Measurements from ENCODE around the gene LCN10. TPM values are rescaled to one million over a fixed set of nuclear protein-coding genes. Genes with fewer than 3 reads are reported as not detected.

LCN10 gene
- total RNA-seq, 1 donor from 2014 or later: not detected

- Mint-ChIP-seq H3K36me3 (ENCODE audit: unreplicated experiment) (no peaks in the 10 kb centered on the region), H3K27ac (ENCODE audit: unreplicated experiment) (no peak overlapping the region), H3K4me3 (ENCODE audit: unreplicated experiment) (no peak overlapping the region), H3K27me3 (ENCODE audit: unreplicated experiment) (peaks cover 37% of the 10 kb centered on the region), H3K4me1 (ENCODE audit: unreplicated experiment) (no peaks in the 10 kb centered on the region), H3K9me3 (ENCODE audit: unreplicated experiment) (peaks cover 4% of the 10 kb centered on the region)
- DNase-seq (ENCODE audit: extremely low spot score, unreplicated experiment): no peak
- TF ChIP-seq CTCF (IDR thresholded peaks at IDR 0.05): no peak
Measured at GRCh38 chr9:136775191-136775590, 32.5 kb upstream of the LCN10 start.

GRCh38 chr9:136774416-136775045 lies 31.8 kb upstream of the LCN10 start:
- H3K36me3 Mint-ChIP-seq (ENCODE audit: unreplicated experiment): no peaks in the 10 kb centered on the region
- H3K27ac Mint-ChIP-seq (ENCODE audit: unreplicated experiment): no peak overlapping the region
- peaks cover 1% of the 10 kb centered on the region for H3K4me1 Mint-ChIP-seq (ENCODE audit: unreplicated experiment)
- H3K9me3 Mint-ChIP-seq (ENCODE audit: unreplicated experiment): peaks cover 4% of the 10 kb centered on the region
- no peak overlapping the region for H3K4me3 Mint-ChIP-seq (ENCODE audit: unreplicated experiment)
- no peak for DNase-seq (ENCODE audit: extremely low spot score, unreplicated experiment)
- TF ChIP-seq CTCF (IDR thresholded peaks at IDR 0.05): no peak
- H3K27me3 Mint-ChIP-seq (ENCODE audit: unreplicated experiment): peaks cover 31% of the 10 kb centered on the region

GRCh38 chr9:136773386-136774044 lies 30.8 kb upstream of the LCN10 start:
- TF ChIP-seq CTCF (IDR thresholded peaks at IDR 0.05): no peak
- Mint-ChIP-seq H3K4me1 (ENCODE audit: unreplicated experiment) (peaks cover 1% of the 10 kb centered on the region), H3K27me3 (ENCODE audit: unreplicated experiment) (peaks cover 21% of the 10 kb centered on the region), H3K36me3 (ENCODE audit: unreplicated experiment) (no peaks in the 10 kb centered on the region), H3K4me3 (ENCODE audit: unreplicated experiment) (no peak overlapping the region), H3K9me3 (ENCODE audit: unreplicated experiment) (peaks cover 4% of the 10 kb centered on the region), H3K27ac (ENCODE audit: unreplicated experiment) (no peak overlapping the region)
- DNase-seq (ENCODE audit: extremely low spot score, unreplicated experiment): no peak

GRCh38 chr9:136771907-136772415 lies 29.2 kb upstream of the LCN10 start:
- Mint-ChIP-seq H3K9me3 (ENCODE audit: unreplicated experiment) (peaks cover 4% of the 10 kb centered on the region), H3K36me3 (ENCODE audit: unreplicated experiment) (no peaks in the 10 kb centered on the region), H3K4me1 (ENCODE audit: unreplicated experiment) (peaks cover 1% of the 10 kb centered on the region), H3K27me3 (ENCODE audit: unreplicated experiment) (peaks cover 11% of the 10 kb centered on the region), H3K4me3 (ENCODE audit: unreplicated experiment) (no peak overlapping the region), H3K27ac (ENCODE audit: unreplicated experiment) (no peak overlapping the region)
- DNase-seq (ENCODE audit: extremely low spot score, unreplicated experiment): no peak
- TF ChIP-seq CTCF (IDR thresholded peaks at IDR 0.05): no peak

- Mint-ChIP-seq H3K9me3 (ENCODE audit: unreplicated experiment) (peaks cover 4% of the 10 kb centered on the region), H3K27ac (ENCODE audit: unreplicated experiment) (no peak overlapping the region), H3K4me1 (ENCODE audit: unreplicated experiment) (peaks cover 3% of the 10 kb centered on the region), H3K27me3 (ENCODE audit: unreplicated experiment) (peaks cover 6% of the 10 kb centered on the region), H3K36me3 (ENCODE audit: unreplicated experiment) (no peaks in the 10 kb centered on the region), H3K4me3 (ENCODE audit: unreplicated experiment) (no peak overlapping the region)
- no peak for DNase-seq (ENCODE audit: extremely low spot score, unreplicated experiment)
- peak; percentile 50 for TF ChIP-seq CTCF (IDR thresholded peaks at IDR 0.05)
Measured at GRCh38 chr9:136769710-136770191, 27.0 kb upstream of the LCN10 start.

Data from osteocyte (in vitro differentiated cells).